Hepatocyte (in vitro differentiated cells): ENCODE data around the gene ATP10D.

Source experiments
- CTCF ChIP-seq: fragments of 200-600 bp; sonication (generic); IDR thresholded peaks from 2 replicates; pipeline ENCODE4 v1.5.1; 2016; ENCODE audit warnings: antibody characterized with exemption, mild to moderate bottlenecking; ENCODE audit not compliant: poor library complexity
- EZH2 ChIP-seq: fragments of 200-600 bp; sonication (generic); IDR thresholded peaks from 2 replicates; pipeline ENCODE4 v1.6.1; 2016; ENCODE audit warnings: antibody characterized with exemption, mild to moderate bottlenecking, borderline replicate concordance
- EZH2phosphoT487 ChIP-seq: fragments of 200-600 bp; sonication (generic); IDR thresholded peaks from one replicate; pipeline ENCODE4 v1.6.1; 2018; ENCODE audit warnings: antibody characterized with exemption, mild to moderate bottlenecking, low read depth, moderate library complexity; ENCODE audit not compliant: unreplicated experiment, severe bottlenecking

GRCh38 chr4:47505147-47505546 lies 20.1 kb downstream of the ATP10D start:
- TF ChIP-seq CTCF (no peak), EZH2 (no peak), EZH2phosphoT487 (no peak)
